ENCODE results near the gene DNAL1.

DNA sequence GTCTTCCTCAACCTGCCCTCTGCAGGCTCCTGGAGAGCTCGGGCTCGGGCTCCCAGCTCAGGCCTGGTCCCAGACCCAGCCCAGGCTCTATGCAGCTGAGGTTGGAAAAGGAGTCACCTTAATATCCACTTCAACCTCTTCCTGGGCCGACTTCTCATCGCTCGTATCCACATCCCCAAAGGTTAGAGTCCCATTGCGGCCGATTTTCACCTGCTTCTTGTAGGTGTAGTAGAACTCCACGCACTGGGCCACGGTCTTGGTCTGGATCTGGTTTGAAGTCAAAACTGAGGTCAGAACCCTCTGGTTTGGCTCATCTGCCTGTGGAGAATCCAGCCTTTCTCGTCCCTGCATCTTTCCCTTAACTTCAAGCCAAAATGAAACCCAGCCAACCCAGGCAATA, 77.8 kb downstream of the DNAL1 start:
- no peak for TF ChIP-seq EZH2 (IDR thresholded peaks at IDR 0.05; ENCODE audit: insufficient read depth, poor library complexity, severe bottlenecking)
- TF ChIP-seq EZH2phosphoT487 (IDR thresholded peaks at IDR 0.05; ENCODE audit: insufficient read depth, low read depth): no peak
